GM19328 (cell line): ENCODE measurements around the gene SCARB1.
"Not testable (repeated sequence)": the region's sequence is repeated elsewhere in the genome, so short reads cannot be mapped to it uniquely, and the experiment has no call there.

ENCODE experiments used
- ATAC-seq: cut with Tn5 transposase; IDR thresholded peaks from one replicate; pipeline ENCODE4 v1.9.1; 2021; ENCODE audit warnings: mild to moderate bottlenecking, moderate library complexity; ENCODE audit not compliant: unreplicated experiment

The SCARB1 gene

DNA sequence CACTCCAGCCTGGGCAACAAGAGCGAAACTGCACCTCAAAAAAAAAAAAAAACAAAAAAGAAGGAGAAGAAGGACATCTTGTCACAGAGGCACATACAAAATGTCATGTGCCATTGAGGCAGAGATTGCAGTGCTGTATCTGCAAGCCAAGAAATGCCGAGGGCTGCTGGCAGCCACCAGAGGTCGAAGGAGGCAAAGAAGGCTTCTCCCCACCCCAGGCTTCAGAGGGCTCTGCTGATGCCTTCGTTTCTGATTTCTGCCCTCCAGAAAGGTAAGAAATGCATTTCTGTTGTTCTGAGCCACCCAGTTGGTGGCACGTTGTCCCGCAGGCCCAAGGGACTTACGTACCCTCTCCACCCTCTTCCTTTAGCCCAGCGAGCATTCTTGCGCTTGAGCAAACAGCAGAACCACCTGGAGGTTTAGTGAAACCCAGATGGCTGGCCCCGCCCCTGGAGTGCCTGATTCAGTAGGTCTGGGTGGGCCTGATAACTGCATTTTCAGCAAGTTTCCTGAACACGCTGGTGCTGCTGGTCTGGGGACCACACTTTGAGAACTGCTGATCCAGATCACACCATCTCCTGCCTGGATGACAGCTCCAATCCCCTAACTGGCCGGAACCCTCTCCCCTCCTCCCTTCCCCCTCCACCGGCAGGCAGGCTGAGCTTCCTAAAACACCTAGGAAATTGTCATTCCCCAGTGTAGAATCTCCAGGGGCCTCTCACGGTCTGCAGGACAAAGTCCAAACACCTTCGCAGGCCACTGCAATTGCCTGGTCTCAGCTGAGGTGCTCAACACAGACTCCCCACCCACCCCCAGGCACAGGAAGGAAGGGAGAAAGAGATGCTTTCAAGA lies 21.1 kb upstream of the SCARB1 start:
- ATAC-seq, result peak; percentile 84

DNA sequence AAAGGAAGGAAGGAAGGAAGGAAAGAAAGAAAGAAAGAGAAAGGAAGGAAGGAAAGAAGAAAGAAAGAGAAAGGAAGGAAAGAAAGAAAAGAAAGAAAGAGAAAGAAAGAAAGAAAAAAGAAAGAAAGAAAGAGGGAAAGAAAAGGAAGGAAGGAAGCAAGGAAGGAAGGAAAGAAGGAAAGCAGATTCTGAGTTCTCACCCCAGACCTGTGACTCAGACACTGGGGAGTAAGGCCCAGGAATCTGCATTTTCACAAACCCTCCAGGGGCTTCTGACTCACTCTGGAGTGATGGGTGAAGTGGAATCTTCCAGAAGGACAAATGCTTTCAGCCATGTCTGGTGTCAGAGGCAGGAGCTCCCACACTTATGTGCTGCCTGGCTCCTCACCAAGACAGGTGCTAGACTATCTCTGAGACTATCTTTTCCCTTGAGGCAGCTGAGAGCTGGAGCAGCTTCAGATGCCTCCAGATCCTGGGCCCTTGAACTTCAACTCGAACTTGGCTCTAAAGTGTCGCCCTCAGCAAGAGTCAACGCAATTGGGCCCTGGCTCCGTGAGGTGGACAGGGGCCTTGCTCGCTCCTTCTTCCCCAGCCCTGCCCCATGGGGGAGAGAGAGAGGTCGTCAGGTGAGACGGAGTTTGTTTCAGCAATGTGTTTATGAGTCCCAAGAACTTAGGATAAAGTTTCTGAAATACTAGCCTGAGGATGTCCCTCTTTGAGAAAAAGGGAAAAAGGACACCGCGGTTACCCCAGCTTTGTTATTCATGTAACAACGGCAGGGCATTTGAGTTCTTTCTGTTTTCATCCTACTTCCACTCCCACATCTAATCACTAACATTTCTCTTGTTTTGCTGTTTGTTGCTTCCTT lies 19.8 kb upstream of the SCARB1 start:
- no peak for ATAC-seq

GRCh38 chr12:124881123-124881522 lies 17.5 kb upstream of the SCARB1 start:
- no peak for ATAC-seq

- ATAC-seq, result not testable (repeated sequence)
Observed at GRCh38 chr12:124880335-124880734, 16.7 kb upstream of the SCARB1 start.

GRCh38 chr12:124878795-124879516 lies 15.3 kb upstream of the SCARB1 start:
- ATAC-seq, result no peak

- no peak for ATAC-seq
Observed at GRCh38 chr12:124877423-124877822, 13.8 kb upstream of the SCARB1 start.

- ATAC-seq, result no peak
Observed at GRCh38 chr12:124876171-124876570, 12.5 kb upstream of the SCARB1 start.

DNA sequence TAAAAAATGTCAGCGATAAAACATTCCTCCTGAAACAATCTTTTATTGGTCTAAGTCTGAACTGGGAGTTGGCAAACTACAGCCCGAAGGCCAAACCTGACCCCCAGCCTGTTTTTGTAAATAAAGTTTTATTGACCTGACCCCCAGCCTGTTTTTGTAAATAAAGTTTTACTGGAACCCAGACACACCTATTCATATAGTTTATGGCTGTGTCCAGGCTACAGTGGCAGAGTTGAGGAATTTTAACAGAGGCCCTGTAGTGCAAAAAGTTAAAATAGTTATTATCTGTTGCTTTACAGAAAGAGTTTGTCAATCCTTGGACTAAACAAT lies 12.1 kb upstream of the SCARB1 start:
- no peak for ATAC-seq

- ATAC-seq, result no peak
Observed at GRCh38 chr12:124874988-124875802, 11.5 kb upstream of the SCARB1 start.

GRCh38 chr12:124874188-124874587 lies 10.5 kb upstream of the SCARB1 start:
- ATAC-seq, result no peak

- ATAC-seq, result no peak
Observed at GRCh38 chr12:124872068-124872719, 8.5 kb upstream of the SCARB1 start.

DNA sequence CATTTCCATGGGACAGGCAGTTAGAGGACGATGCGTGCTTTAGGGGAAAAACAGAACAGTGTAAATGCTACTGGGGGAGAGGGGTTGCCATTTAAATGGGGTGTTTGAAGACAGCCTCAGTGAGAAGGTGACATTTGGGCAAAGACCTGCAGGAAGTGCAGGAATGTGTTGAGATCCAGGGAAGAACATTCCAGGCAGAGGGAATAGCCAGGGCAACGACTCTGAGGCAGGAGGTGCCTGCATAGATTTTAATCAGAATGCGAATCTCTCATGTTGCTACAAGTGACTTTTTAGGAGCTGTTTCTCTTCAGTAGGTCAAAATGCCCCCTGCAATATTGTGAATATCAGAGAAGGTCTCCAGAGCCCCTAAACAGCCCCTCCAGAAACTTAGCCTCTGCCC lies 7.6 kb upstream of the SCARB1 start:
- ATAC-seq, result no peak

DNA sequence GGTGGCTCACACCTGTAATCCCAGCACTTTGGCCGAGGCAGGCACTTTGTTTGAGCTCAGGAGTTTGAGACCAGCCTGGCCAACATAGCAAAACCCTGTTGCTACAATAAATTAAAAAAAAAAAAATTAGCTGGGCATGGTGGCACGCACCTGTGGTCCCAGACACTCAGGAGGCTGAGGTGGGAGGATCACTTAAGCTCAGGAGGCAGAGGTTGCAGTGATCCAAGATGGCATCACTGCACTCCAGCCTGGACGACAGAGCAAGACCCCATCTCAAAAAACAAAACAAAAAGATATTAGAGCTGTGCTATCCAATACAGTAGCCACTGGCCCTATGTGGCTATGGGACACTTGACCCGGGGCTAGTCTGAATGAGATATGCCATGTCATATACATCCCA lies 6.9 kb upstream of the SCARB1 start:
- no peak for ATAC-seq

GRCh38 chr12:124869059-124869665 lies 5.5 kb upstream of the SCARB1 start:
- ATAC-seq, result no peak

- ATAC-seq, result no peak
Observed at GRCh38 chr12:124868252-124869058, 4.8 kb upstream of the SCARB1 start.

GRCh38 chr12:124867401-124867930 lies 3.8 kb upstream of the SCARB1 start:
- no peak for ATAC-seq

- ATAC-seq, result no peak
Observed at GRCh38 chr12:124866883-124867400, 3.3 kb upstream of the SCARB1 start.

GRCh38 chr12:124866195-124866882 lies 2.7 kb upstream of the SCARB1 start:
- no peak for ATAC-seq
